NCI-H69 (cell line): ENCODE data around the gene CYB561D2.

Source experiments
- DNase-seq: peaks from one replicate; lab custom pipeline; 2025; lab: John Stamatoyannopoulos, UW

The CYB561D2 gene

DNA sequence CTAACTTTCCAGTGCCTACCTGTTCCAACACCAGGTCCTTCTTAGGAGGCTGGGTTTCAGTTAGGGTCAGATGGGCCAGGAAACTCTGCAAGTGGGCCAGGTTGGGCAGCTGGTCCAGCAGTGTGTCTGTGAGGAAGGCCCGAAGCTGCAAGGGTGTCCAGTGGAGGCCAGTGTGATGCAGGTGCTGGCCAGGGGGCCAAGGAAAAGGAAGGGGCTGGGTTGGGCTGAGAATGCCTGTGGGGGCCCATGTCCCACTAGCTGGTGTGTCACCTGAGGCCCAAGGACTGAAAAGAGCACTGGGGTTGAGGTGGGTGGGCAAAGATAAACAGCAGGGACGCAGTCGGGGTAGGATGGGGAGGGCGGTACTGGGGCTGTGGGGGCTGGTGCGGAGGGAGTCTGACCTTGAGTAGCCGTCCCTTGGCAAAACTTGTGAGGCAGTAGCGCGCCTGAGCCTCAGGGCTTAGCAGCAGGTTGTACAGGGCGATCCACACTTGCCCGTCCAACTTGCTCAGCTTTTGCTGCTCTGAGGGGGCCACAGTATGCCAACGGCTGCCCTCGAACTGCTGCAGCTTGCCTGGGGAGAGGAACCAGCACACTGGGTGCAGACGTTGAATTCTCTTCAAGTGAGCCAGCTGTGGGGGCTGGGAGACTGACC is 8.5 kb upstream of the CYB561D2 start:
- no peak for DNase-seq

DNA sequence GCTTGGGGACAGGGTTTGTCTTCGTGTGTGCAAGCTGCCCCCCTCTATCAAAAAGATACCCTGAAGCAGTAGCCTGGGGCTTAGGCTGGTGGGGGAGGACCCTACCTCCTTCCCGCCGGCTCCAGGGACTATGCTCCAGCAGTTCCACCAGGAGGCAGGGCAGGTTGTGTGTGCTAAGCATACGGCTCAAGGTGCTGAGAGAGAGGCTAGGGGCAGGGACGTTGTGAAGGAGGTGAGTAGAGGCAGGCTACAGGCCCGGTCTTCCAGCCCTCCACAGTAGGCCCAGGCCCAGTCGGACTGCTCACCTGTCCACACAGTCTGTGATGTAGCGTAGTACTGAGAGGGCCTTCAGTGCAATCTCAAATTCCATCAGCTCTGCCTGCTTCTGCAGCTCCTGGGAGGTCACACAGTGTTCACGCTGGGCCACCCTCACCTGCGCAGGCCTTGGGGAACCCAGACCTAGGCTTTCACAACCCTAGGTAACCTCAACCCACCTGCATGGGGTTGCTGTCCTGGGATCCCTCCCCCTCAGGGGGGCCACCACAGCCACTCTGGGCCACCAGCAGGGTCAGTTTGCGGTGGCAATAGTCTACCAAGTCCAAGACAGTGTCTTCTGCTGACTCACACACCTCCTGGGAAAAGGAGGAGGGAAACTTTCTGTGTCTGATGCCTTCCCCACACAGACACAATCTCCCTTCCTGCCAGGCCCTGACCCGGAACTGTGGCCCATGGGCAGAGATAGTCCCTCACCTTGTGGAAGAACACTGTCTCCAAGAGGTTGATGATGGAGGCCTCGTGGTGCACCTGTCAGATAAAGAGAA is 7.6 kb upstream of the CYB561D2 start:
- DNase-seq, result no peak

DNA sequence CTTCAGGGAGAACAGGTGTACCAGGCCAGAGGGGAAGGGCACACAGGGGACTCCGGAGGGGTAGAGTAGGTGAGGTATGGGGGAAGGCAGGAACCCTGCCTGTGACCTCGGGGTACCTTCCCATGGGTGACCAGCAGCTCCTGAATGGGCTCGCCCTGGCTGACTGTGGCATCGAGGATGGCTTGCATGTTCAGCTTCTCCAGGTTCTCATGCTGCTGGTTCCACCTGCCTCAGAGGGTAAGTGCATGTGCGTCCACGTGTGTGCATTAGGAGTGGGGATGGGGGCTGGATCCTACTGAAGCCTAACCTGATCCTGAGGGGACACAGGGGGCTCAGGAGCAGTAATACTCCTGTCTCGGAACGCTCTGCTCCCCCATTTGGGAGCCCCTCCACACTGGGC is 5.7 kb upstream of the CYB561D2 start:
- DNase-seq, result no peak

DNA sequence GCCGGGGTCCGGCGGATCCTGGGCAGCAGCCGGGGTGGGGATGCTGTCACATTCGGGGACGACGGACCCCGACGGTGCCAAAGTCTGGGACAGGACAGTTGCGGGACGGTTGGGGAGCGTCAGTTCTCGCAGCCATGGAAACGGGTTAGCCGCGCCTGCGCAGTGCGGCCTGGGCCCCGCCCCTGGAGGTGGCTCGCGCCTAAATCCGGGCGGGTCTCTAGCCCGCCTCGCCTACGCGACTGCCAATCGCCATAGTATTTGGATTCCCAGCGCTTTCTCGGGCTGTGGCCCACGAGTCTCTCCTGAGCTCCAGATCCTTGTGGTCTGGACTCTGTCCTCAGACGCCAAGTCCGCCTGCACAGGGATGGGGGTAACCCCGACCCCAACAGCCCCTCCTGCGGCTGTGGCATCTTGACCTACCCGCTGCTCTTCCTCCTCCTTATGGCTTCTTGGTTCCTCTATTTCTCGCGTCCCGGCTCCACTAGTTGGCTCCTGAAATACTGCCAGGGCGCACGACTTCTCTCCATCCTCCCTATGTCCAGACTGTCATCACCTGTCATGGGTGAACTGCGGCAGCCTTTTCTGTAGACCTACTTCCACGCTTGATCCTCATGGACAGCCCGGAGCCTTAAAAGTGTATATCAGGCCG is 5.0 kb upstream of the CYB561D2 start, which contains the start of gene ZMYND10:
TSS of gene ZMYND10 (minus strand) at position 147 of the 649 bp plus-strand sequence. CDS start 153 bp downstream, outside the sequence.
- peak; percentile 78 for DNase-seq

DNA sequence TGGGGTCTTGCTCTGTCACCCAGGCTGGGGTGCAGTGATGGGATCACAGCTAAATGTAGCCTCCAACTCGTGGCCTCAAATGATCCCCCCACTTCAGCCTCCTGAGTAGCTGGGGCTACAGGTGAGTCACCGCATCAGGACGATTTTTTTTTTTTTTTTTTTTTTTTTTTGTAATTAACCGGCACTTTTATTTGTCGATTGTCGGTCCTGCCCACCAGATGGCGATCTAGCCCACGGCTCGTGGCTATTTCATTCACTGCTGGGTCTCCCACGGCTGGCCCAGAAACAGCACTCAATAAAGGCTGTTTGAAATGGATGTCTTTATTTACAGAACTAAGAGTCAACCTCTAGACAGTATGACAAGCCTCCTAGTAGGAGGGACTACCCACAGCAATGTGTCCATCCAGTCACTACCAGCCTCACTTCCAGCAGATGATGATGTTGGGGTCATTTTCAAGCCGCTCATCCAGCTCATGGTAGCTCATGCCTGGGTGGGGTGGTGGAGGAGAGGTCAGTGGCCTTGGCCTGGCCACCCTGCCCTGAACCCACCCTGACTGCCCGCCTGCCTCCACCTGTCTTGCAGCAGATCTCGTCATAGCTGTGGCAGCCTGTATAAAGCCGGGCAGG is 3.4 kb upstream of the CYB561D2 start:
- DNase-seq, result peak; percentile 71

DNA sequence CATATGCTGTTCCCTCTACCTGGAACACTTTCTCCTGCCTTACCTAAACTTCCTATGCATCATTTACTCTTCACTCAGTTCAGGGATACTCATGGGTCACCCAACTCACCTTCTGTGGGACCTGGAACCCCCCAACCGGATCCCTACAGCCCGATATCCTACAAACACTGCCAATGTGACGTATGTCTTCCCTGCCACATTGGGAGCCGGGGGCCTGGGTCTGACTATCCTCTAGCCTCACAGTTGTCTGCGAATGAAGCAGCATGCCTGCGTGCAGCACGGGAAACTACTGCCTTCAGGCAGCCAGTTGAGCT is 492 bp upstream of the CYB561D2 start:
- DNase-seq, result no peak

DNA sequence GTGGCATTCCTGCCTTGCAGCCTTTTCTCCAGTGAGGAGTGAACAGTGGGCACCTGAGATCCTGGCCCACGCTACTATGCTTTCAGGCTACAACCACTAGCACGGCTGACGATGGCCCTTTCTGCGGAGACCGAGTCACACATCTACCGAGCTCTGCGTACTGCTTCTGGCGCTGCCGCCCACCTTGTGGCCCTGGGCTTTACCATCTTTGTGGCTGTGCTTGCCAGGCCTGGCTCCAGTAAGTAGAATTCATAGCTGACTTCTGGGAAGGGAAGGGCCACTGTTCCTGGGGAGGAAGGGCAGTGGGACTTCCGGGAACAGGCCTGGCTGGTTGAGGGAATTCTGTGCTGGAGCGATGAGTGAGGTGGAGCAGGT is 648 bp downstream of the CYB561D2 start:
- no peak for DNase-seq

DNA sequence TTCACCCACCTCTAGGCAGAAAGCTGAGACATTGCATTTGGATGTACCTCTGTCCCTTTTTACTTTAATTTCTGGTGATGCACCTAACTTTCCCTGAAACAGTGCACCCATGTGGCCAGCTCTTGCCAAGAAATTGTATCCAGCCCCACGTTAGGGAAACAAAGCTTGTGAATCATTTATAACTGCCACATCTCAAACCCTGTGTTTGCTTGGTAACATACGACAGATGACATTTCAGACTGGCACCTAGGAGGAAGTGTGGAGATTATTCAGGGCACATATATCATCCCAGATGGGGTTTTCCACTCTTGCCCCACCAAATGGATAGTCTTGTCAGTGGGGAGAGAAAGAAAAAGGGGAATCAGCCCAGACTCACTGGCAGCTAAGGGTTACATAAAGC is 2.1 kb downstream of the CYB561D2 start:
- DNase-seq, result peak; percentile 4

DNA sequence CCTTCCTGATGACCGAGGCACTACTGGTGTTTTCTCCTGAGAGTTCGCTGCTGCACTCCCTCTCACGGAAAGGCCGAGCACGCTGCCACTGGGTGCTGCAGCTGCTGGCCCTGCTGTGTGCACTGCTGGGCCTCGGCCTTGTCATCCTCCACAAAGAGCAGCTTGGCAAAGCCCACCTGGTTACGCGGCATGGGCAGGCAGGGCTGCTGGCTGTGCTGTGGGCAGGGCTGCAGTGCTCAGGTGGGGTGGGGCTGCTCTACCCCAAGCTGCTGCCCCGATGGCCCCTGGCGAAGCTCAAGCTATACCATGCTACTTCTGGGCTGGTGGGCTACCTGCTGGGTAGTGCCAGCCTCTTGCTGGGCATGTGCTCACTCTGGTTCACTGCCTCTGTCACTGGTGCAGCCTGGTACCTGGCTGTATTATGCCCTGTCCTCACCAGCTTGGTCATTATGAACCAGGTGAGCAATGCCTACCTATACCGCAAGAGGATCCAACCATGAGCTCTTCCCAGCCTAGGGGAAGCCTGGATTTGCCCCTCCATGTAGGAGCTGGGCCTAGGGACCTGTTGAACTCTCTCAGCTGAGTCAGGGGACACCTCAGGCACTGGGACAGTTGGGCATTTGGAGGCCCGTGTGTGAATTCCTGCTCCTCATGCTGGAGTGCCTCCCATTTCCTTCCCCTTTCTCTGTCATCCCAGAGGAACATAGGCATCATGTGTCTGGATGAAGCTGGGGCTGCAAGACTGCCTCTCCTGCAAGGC is 2.8 kb downstream of the CYB561D2 start:
- DNase-seq, result no peak

DNA sequence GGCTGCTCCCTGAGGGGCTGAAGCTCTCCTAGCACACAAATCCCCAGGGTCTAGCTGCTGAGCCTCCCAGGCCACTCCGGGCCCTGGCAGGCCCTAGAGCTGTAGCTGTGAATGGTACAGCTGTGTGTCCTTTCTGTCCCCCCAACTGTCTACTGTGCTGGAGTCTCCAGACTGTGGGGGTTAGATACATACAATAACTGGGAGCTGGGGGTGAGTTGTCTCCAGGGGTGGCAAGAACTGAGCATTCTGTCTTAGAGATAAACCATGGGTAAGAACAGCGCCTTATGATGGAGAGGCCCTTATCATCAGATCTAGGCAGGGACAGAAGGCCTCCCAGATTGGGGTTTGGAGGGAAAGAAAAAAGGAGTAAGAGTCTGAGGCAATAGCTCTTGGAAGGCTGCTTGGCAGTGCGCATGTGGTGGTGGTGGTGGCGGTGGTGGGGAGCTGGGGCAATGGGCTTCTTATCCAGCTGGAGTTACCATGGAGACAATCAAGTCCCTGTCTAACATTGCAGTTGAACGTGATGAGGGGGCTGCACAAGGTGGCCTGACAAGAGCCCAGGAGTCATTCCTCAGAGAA is 3.6 kb downstream of the CYB561D2 start:
- no peak for DNase-seq

DNA sequence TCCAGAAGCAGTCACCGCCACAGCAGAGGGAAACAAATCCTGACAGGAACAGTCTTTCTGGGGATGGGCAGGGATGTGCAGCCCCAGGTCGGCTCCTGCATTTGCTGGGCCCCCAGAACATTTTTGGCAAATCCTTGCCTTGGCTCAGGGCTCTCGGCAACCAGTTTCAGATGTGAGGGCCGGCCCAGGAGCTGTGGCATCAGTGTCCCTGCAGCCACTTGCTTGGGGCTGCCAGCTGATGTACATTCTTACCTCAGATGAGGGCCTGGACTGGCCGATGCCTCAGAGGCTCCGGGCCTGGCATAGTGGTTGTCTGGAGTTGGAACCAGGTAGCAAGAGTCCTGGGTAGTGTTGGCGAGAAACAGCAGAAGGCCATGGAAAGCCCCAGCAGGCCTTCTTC is 4.2 kb downstream of the CYB561D2 start:
- no peak for DNase-seq

DNA sequence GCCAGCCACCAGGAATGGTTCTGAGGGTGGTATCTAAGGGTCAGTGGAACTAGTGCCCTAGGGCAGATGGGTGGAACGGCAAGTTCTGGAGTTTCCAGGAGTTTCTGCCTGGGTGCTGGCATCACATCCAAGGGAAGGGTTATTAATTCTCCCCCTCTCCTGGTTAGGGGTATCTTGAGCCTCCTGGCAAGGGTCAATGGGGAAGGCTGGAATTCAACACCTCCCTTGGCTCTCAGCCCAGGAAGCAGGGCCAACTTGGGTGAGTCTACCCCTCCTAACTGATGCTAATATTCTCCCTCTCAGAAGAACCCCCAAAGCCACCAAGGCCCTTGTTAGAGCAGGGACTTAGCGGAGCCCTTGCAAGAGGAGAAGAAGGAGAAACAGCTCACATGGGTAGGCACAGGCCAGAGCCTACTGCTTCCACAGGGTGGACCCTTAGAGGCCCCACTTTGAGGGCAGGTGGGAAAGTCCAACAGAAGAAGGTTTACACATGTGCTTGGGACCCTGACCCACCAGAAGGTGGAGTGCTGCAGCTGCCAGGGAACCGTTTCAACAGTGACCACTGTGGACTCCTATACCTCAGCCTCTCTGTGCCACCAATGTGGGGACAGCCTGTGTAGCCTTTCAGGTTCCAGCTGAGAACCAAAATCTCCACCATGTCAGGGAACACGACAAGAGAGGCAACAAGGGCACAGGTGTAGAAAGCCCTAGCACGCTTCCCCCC is 5.3 kb downstream of the CYB561D2 start:
- DNase-seq, result peak; percentile 7

DNA sequence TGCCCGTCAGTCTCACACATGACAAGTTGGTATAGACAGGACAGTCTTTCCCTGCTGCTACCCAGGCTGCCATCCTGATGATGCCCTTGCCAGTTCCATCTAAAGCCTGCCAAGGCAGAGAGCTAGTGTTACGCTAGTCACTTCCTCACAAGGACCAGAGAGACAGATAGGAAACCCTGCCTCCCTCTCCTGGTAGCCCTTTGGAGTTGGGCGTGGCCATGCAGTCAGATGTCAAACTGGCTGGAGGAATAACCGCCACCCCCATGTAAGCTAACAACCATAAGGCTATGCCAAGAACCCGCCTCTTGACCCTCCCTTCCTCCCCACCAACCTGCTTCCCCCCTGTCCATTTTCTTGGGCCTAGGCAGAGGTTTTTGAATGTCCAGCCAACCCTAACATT is 5.9 kb downstream of the CYB561D2 start:
- peak; percentile 41 for DNase-seq

DNA sequence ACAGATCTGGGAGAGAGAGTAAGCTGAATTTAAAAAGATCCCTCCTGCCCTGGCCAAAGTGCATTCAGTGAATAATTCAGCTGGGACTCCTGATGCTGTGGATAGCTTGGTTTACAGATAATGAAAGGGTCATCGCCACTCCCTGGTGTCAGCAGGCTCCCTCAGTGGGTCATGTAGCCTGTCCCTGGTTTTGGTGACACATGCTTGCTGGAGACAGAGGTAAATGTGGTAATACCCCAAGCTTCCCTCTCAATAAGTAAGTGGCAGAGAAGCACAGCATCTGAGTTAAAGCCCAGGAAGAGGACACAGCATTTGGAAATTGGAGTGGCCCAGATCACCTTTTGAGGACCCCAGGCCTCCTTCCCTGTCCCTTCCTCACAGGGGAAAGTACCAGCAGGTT is 6.8 kb downstream of the CYB561D2 start:
- DNase-seq, result no peak

DNA sequence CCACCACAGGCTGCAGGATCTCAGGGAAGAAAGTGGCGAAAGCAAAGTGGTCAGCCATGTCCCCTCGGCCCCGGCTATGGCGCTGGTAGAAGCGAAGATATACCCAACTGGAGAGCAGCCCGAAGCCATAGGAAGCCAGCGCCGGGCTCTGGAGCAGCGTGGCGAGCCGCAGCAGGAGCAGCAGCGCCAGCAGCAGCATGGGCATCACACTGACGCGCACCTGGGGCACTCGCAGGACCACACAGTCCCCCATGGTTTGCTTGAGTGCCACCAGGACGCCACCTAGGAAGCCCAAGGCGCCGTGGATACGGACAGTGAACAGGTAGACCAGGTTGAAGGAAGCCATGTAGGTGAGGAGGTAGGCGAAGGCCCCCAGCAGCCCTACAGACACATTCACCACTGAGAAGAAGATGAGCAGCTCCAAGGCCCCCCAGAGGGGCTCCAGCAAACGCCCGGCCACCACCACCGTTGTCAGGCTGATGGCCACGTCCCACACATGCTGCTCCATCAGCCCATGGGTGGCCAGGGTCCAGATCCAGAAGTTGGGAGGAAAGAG is 7.8 kb downstream of the CYB561D2 start:
- peak; percentile 24 for DNase-seq

DNA sequence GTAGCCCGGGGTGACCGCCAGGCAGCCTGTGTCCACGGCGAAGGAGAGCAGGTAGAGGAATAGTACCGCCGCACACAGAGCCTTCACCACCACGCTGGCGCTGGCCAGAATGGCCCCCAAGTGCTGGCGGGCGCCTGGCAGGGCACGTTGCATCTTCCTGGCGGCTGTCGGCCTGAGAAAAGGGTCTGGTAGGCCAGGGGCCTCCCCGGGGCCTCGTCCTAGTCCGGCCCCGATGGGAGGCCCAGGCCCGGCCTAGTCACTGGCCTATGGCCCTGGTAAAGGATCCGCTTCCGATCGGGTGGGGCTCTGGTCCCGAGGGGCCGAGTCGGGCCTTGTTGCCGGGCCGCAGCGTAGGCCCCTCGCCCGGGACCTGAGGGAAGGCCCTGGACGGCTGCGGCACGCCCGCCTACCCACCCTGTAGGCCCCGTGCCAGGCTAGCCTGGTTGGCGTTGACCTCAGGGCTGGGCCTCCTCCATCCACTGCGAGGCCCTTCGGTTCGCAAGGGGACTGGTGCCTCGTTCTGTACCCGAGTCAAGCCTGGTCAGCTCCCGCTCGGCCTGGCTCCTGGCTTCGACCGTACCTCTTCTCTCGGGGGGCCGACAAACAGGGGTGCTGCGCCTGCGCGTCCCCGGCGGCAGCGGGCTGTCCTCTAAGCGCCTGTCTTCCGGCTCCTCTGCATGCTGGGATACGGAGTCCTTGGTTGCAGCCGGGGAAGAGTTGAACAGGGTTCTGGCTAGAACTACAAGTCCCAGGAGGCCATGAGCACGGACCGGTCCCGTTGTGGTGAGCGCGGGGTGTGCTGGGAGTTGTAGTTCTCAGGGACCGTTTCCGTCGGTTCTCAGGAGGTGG is 8.5 kb downstream of the CYB561D2 start, which contains the start of gene TMEM115:
TSS of gene TMEM115 (minus strand) at position 611 of the 849 bp plus-strand sequence. CDS start at position 153, 458 bp downstream.
- peak; percentile 97 for DNase-seq

DNA sequence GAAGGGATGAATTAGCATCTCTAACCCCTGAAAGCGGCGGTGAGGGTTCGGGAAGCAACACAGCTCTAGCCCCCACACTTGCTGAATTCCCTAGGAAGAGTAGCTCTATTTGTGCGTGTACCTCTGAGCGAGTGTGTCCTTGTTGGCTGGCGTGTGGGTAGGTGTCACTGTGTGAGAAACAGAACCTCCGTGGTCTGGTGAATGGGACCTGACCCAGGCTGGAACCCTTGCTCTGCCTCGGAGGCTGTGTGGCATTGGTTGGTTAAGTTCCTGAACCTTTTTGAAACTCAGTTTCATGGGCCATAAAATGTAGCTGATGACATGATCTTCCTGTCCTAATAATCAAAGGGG is 9.1 kb downstream of the CYB561D2 start:
- DNase-seq, result no peak

DNA sequence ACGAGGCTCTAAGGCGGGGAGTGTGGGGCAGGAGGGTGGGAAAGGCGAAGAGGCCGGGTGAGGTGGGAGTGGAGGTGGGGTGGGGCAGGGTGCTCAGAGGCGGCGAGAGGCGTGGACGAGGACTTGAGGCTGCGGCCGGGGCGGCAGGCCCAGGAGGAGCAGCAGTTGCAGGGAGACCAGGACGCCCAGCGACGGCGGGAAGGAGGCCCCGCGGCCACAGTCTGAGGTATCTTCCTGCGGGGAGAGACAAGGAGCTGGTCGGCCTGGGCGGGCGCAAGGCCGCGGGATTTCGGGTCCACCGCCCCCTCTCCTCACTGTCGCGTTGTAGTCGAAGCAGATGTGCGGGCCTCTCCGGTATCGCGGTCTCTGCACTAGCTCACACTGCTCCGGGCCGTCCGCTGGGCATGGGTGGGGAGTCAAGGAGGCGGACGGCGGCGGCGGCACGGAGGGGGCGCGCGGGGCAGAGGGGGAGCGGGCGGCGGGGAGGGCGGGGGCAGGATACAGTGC is 14.0 kb downstream of the CYB561D2 start:
- DNase-seq, result no peak

DNA sequence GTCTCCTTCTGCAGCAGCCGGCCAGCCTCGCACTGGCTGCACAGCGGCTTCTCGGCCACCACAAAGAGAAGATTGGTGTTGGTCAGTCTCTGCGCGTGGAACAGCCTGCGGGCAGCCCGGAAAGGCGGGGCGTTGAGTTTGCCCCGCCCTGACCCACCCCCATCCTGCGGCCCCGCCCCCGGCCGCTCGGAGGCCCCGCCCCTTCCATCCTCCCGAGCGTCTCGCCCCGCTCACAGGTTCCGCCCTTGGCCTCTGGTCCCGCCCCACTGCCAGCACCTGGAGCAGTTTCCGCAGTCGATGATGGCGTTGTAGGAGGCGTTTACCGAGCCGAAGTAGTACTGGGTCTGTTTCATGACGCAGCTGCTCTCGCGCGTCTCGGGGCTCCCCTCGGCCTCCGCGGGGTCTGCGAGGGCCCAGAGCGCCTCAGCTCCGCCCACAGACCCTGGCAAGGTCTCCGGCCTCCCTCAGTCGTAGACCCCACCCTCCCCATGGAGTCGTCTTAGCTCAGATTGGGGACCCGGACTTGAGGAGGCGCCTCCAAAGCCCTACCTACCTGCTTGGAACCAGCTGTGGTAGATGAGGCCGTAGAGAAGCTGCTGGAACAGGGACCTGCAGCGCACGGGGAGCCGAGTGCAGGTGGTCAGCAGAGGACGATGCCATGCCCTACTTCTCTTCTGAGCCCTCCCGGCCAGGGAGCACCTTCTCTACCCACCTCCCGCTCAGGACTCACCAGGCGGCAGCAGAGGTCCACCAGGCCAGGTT is 14.6 kb downstream of the CYB561D2 start:
- DNase-seq, result peak; percentile 90
